Measurements from ENCODE around the gene CFAP74.

CFAP74 gene

GRCh38 chr1:1969953-1970716 is 33.5 kb downstream of the CFAP74 start:
- DNase-seq (ENCODE audit: low read depth in 3 of 3, low spot score in 1 of 3) = no peak

GRCh38 chr1:1969505-1969900 is 34.1 kb downstream of the CFAP74 start:
- no peak for DNase-seq (ENCODE audit: low read depth in 3 of 3, low spot score in 1 of 3)

GRCh38 chr1:1968767-1969504 is 34.6 kb downstream of the CFAP74 start:
- no peak for DNase-seq (ENCODE audit: low read depth in 3 of 3, low spot score in 1 of 3)

GRCh38 chr1:1967879-1968278 is 35.7 kb downstream of the CFAP74 start:
- no peak for DNase-seq (ENCODE audit: low read depth in 3 of 3, low spot score in 1 of 3)

- DNase-seq (ENCODE audit: low read depth in 3 of 3, low spot score in 1 of 3) = no peak
Measured at GRCh38 chr1:1967151-1967550, 36.4 kb downstream of the CFAP74 start.

- no peak for DNase-seq (ENCODE audit: low read depth in 3 of 3, low spot score in 1 of 3)
Measured at GRCh38 chr1:1966071-1966740, 37.4 kb downstream of the CFAP74 start.

GRCh38 chr1:1965546-1965945 is 38.0 kb downstream of the CFAP74 start:
- no peak for DNase-seq (ENCODE audit: low read depth in 3 of 3, low spot score in 1 of 3)

- no peak for DNase-seq (ENCODE audit: low read depth in 3 of 3, low spot score in 1 of 3)
Measured at GRCh38 chr1:1964811-1965210, 38.8 kb downstream of the CFAP74 start.

- DNase-seq (ENCODE audit: low read depth in 3 of 3, low spot score in 1 of 3) = no peak
Measured at GRCh38 chr1:1963570-1963969, 40.0 kb downstream of the CFAP74 start.

- no peak for DNase-seq (ENCODE audit: low read depth in 3 of 3, low spot score in 1 of 3)
Measured at GRCh38 chr1:1962752-1963151, 40.8 kb downstream of the CFAP74 start.

GRCh38 chr1:1960480-1961196 is 42.9 kb downstream of the CFAP74 start:
- no peak for DNase-seq (ENCODE audit: low read depth in 3 of 3, low spot score in 1 of 3)

- DNase-seq (ENCODE audit: low read depth in 3 of 3, low spot score in 1 of 3) = peak in 2 of 3 donors; percentile 18 to 66
Measured at GRCh38 chr1:1959840-1960479, 43.6 kb downstream of the CFAP74 start.

- DNase-seq (ENCODE audit: low read depth in 3 of 3, low spot score in 1 of 3) = no peak
Measured at GRCh38 chr1:1959459-1959839, 44.1 kb downstream of the CFAP74 start.

- no peak for DNase-seq (ENCODE audit: low read depth in 3 of 3, low spot score in 1 of 3)
Measured at GRCh38 chr1:1958071-1958541, 45.5 kb downstream of the CFAP74 start.

- no peak for DNase-seq (ENCODE audit: low read depth in 3 of 3, low spot score in 1 of 3)
Measured at GRCh38 chr1:1957533-1957961, 46.0 kb downstream of the CFAP74 start.

- no peak for DNase-seq (ENCODE audit: low read depth in 3 of 3, low spot score in 1 of 3)
Measured at GRCh38 chr1:1956586-1957532, 46.7 kb downstream of the CFAP74 start.

GRCh38 chr1:1956101-1956500 is 47.5 kb downstream of the CFAP74 start:
- DNase-seq (ENCODE audit: low read depth in 3 of 3, low spot score in 1 of 3) = no peak

GRCh38 chr1:1955621-1956094 is 47.9 kb downstream of the CFAP74 start:
- DNase-seq (ENCODE audit: low read depth in 3 of 3, low spot score in 1 of 3) = no peak

- DNase-seq (ENCODE audit: low read depth in 3 of 3, low spot score in 1 of 3) = no peak
Measured at GRCh38 chr1:1954831-1955441, 48.6 kb downstream of the CFAP74 start.

All from stimulated activated CD4-positive, alpha-beta T cell treated with anti-CD3 and anti-CD28 coated beads, TNF-alpha, amount 100 ng/mL, for 1 hour (primary cell).